HEK293 (cell line): ENCODE data around the gene AP2A1.

Source experiments
- GFI1B ChIP-seq: fragments of 450-650 bp; formaldehyde crosslinking; IDR thresholded peaks from 2 replicates; pipeline ENCODE4 v1.5.1; 2016; ENCODE audit warnings: missing biosample characterization, missing genetic modification characterization
- KLF10 ChIP-seq: fragments of 450-650 bp; IDR thresholded peaks from 2 replicates; pipeline ENCODE4 v1.5.1; 2018; ENCODE audit warnings: missing biosample characterization, mild to moderate bottlenecking, missing genetic modification characterization
- OSR2 ChIP-seq: fragments of 450-650 bp; formaldehyde crosslinking; IDR thresholded peaks from 2 replicates; pipeline ENCODE4 v1.5.1; 2016; ENCODE audit warnings: missing biosample characterization, missing genetic modification characterization
- TRIM28 ChIP-seq: IDR thresholded peaks from 2 replicates; pipeline ENCODE4 v1.6.1; 2011; ENCODE audit warnings: low read length, control low read depth, borderline replicate concordance
- ZBTB10 ChIP-seq: fragments of 450-650 bp; formaldehyde crosslinking; IDR thresholded peaks from 2 replicates; pipeline ENCODE4 v1.5.1; 2016; ENCODE audit warnings: missing biosample characterization, missing genetic modification characterization
- ZBTB26 ChIP-seq: fragments of 450-650 bp; formaldehyde crosslinking; optimal IDR thresholded peaks from 2 replicates; pipeline ENCODE3; 2016; ENCODE audit warnings: missing biosample characterization, mild to moderate bottlenecking, missing genetic modification characterization
- ZBTB48 ChIP-seq: fragments of 450-650 bp; formaldehyde crosslinking; IDR thresholded peaks from 2 replicates; pipeline ENCODE4 v1.5.1; 2016; ENCODE audit warnings: missing biosample characterization, missing genetic modification characterization
- ZNF146 ChIP-seq: fragments of 450-650 bp; formaldehyde crosslinking; IDR thresholded peaks from 2 replicates; pipeline ENCODE4 v1.5.1; 2016; ENCODE audit warnings: missing biosample characterization, missing genetic modification characterization
- ZNF184 ChIP-seq: fragments of 450-650 bp; IDR thresholded peaks from 2 replicates; pipeline ENCODE4 v1.5.1; 2018; ENCODE audit warnings: missing biosample characterization, mild to moderate bottlenecking, missing genetic modification characterization
- ZNF560 ChIP-seq: fragments of 450-650 bp; formaldehyde crosslinking; IDR thresholded peaks from 2 replicates; pipeline ENCODE4 v1.5.1; 2017; ENCODE audit warnings: missing biosample characterization, missing genetic modification characterization, borderline replicate concordance
- ZNF623 ChIP-seq: fragments of 450-650 bp; formaldehyde crosslinking; IDR thresholded peaks from 2 replicates; pipeline ENCODE4 v1.5.1; 2016; ENCODE audit warnings: missing biosample characterization, missing genetic modification characterization
- ZNF654 ChIP-seq: fragments of 450-650 bp; formaldehyde crosslinking; IDR thresholded peaks from 2 replicates; pipeline ENCODE4 v1.5.1; 2016; ENCODE audit warnings: low read depth, missing biosample characterization, missing genetic modification characterization
- ZNF658 ChIP-seq: fragments of 450-650 bp; formaldehyde crosslinking; IDR thresholded peaks from 2 replicates; pipeline ENCODE4; 2016; ENCODE audit warnings: missing biosample characterization, missing genetic modification characterization
- ZNF701 ChIP-seq: fragments of 450-650 bp; formaldehyde crosslinking; IDR thresholded peaks from 2 replicates; pipeline ENCODE4 v1.5.1; 2016; ENCODE audit warnings: missing biosample characterization, missing genetic modification characterization
- ZNF830 ChIP-seq: fragments of 450-650 bp; IDR thresholded peaks from 2 replicates; pipeline ENCODE4 v1.5.0; 2018; ENCODE audit warnings: missing biosample characterization, missing genetic modification characterization, low read depth, mild to moderate bottlenecking, moderate library complexity
- TF ChIP-seq, protein P1 (sequence below): fragments of 450-650 bp; formaldehyde crosslinking; IDR thresholded peaks from 2 replicates; pipeline ENCODE4 v1.5.1; 2016; ENCODE audit warnings: missing biosample characterization, missing genetic modification characterization, borderline replicate concordance
- TF ChIP-seq, protein P2 (sequence below): fragments of 450-650 bp; formaldehyde crosslinking; IDR thresholded peaks from 2 replicates; pipeline ENCODE4 v1.5.1; 2017; ENCODE audit warnings: missing biosample characterization, mild to moderate bottlenecking, missing genetic modification characterization, moderate library complexity
- TF ChIP-seq, protein P3 (sequence below): fragments of 450-650 bp; formaldehyde crosslinking; IDR thresholded peaks from 2 replicates; pipeline ENCODE4 v1.5.1; 2016; ENCODE audit warnings: missing biosample characterization, missing genetic modification characterization
- TF ChIP-seq, protein P4 (sequence below): fragments of 450-650 bp; formaldehyde crosslinking; IDR thresholded peaks from 2 replicates; pipeline ENCODE4 v1.5.1; 2016; ENCODE audit warnings: missing biosample characterization, missing genetic modification characterization
- TF ChIP-seq, protein P5 (sequence below): fragments of 450-650 bp; formaldehyde crosslinking; IDR thresholded peaks from 2 replicates; pipeline ENCODE4 v1.5.1; 2016; ENCODE audit warnings: missing biosample characterization, missing genetic modification characterization

Gene AP2A1

GRCh38 chr19:49850487-49851342 lies 83.9 kb downstream of the AP2A1 start, which contains the start of gene PTOV1 (continued):
- TF ChIP-seq, protein P1, sequence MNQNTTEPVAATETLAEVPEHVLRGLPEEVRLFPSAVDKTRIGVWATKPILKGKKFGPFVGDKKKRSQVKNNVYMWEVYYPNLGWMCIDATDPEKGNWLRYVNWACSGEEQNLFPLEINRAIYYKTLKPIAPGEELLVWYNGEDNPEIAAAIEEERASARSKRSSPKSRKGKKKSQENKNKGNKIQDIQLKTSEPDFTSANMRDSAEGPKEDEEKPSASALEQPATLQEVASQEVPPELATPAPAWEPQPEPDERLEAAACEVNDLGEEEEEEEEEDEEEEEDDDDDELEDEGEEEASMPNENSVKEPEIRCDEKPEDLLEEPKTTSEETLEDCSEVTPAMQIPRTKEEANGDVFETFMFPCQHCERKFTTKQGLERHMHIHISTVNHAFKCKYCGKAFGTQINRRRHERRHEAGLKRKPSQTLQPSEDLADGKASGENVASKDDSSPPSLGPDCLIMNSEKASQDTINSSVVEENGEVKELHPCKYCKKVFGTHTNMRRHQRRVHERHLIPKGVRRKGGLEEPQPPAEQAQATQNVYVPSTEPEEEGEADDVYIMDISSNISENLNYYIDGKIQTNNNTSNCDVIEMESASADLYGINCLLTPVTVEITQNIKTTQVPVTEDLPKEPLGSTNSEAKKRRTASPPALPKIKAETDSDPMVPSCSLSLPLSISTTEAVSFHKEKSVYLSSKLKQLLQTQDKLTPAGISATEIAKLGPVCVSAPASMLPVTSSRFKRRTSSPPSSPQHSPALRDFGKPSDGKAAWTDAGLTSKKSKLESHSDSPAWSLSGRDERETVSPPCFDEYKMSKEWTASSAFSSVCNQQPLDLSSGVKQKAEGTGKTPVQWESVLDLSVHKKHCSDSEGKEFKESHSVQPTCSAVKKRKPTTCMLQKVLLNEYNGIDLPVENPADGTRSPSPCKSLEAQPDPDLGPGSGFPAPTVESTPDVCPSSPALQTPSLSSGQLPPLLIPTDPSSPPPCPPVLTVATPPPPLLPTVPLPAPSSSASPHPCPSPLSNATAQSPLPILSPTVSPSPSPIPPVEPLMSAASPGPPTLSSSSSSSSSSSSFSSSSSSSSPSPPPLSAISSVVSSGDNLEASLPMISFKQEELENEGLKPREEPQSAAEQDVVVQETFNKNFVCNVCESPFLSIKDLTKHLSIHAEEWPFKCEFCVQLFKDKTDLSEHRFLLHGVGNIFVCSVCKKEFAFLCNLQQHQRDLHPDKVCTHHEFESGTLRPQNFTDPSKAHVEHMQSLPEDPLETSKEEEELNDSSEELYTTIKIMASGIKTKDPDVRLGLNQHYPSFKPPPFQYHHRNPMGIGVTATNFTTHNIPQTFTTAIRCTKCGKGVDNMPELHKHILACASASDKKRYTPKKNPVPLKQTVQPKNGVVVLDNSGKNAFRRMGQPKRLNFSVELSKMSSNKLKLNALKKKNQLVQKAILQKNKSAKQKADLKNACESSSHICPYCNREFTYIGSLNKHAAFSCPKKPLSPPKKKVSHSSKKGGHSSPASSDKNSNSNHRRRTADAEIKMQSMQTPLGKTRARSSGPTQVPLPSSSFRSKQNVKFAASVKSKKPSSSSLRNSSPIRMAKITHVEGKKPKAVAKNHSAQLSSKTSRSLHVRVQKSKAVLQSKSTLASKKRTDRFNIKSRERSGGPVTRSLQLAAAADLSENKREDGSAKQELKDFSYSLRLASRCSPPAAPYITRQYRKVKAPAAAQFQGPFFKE, result no peak
- TF ChIP-seq TRIM28 (no peak), ZNF830 (tag by site-specific recombination) (no peak), ZNF658 (tag by site-specific recombination) (no peak), ZBTB10 (tag by site-specific recombination) (peak; percentile 100), ZNF184 (tag by site-specific recombination) (no peak), ZNF560 (no peak), ZNF623 (tag by site-specific recombination) (no peak), ZBTB26 (tag by site-specific recombination) (peak; percentile 81), ZBTB48 (tag by site-specific recombination) (peak; percentile 96), ZNF654 (tag by site-specific recombination) (no peak), ZNF701 (tag by site-specific recombination) (no peak), GFI1B (tag by site-specific recombination) (no peak; the same call in 1 of the 2 replicates), KLF10 (peak; percentile 94), ZNF146 (no peak), OSR2 (peak; percentile 44; the same call in 1 of the 2 replicates)
- TF ChIP-seq, protein P2, sequence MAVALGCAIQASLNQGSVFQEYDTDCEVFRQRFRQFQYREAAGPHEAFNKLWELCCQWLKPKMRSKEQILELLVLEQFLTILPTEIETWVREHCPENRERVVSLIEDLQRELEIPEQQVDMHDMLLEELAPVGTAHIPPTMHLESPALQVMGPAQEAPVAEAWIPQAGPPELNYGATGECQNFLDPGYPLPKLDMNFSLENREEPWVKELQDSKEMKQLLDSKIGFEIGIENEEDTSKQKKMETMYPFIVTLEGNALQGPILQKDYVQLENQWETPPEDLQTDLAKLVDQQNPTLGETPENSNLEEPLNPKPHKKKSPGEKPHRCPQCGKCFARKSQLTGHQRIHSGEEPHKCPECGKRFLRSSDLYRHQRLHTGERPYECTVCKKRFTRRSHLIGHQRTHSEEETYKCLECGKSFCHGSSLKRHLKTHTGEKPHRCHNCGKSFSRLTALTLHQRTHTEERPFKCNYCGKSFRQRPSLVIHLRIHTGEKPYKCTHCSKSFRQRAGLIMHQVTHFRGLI, result peak; percentile 70
- TF ChIP-seq, protein P3, sequence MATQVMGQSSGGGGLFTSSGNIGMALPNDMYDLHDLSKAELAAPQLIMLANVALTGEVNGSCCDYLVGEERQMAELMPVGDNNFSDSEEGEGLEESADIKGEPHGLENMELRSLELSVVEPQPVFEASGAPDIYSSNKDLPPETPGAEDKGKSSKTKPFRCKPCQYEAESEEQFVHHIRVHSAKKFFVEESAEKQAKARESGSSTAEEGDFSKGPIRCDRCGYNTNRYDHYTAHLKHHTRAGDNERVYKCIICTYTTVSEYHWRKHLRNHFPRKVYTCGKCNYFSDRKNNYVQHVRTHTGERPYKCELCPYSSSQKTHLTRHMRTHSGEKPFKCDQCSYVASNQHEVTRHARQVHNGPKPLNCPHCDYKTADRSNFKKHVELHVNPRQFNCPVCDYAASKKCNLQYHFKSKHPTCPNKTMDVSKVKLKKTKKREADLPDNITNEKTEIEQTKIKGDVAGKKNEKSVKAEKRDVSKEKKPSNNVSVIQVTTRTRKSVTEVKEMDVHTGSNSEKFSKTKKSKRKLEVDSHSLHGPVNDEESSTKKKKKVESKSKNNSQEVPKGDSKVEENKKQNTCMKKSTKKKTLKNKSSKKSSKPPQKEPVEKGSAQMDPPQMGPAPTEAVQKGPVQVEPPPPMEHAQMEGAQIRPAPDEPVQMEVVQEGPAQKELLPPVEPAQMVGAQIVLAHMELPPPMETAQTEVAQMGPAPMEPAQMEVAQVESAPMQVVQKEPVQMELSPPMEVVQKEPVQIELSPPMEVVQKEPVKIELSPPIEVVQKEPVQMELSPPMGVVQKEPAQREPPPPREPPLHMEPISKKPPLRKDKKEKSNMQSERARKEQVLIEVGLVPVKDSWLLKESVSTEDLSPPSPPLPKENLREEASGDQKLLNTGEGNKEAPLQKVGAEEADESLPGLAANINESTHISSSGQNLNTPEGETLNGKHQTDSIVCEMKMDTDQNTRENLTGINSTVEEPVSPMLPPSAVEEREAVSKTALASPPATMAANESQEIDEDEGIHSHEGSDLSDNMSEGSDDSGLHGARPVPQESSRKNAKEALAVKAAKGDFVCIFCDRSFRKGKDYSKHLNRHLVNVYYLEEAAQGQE, result 0 out of 2 replicates have a peak, but pooled peaks have one; percentile 14
- TF ChIP-seq, protein P4, sequence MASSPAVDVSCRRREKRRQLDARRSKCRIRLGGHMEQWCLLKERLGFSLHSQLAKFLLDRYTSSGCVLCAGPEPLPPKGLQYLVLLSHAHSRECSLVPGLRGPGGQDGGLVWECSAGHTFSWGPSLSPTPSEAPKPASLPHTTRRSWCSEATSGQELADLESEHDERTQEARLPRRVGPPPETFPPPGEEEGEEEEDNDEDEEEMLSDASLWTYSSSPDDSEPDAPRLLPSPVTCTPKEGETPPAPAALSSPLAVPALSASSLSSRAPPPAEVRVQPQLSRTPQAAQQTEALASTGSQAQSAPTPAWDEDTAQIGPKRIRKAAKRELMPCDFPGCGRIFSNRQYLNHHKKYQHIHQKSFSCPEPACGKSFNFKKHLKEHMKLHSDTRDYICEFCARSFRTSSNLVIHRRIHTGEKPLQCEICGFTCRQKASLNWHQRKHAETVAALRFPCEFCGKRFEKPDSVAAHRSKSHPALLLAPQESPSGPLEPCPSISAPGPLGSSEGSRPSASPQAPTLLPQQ (tag by site-specific recombination), result peak; percentile 93
- TF ChIP-seq, protein P5, sequence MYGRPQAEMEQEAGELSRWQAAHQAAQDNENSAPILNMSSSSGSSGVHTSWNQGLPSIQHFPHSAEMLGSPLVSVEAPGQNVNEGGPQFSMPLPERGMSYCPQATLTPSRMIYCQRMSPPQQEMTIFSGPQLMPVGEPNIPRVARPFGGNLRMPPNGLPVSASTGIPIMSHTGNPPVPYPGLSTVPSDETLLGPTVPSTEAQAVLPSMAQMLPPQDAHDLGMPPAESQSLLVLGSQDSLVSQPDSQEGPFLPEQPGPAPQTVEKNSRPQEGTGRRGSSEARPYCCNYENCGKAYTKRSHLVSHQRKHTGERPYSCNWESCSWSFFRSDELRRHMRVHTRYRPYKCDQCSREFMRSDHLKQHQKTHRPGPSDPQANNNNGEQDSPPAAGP (tag by site-specific recombination), result 0 out of 2 replicates have a peak, but pooled peaks have one; percentile 51
- TF ChIP-seq, all 188 proteins: peak for 80
